NT2/D1 (cell line): Measurements from ENCODE around the gene MARCKSL1.

ENCODE experiments used
- SUZ12 ChIP-seq: IDR thresholded peaks from 2 replicates; pipeline ENCODE4 v1.6.1; 2011; ENCODE audit not compliant: insufficient read length, insufficient read depth; ENCODE audit errors: extremely low read depth
- YY1 ChIP-seq: IDR thresholded peaks from 2 replicates; pipeline ENCODE4 v1.6.1; 2011; ENCODE audit not compliant: insufficient read length, insufficient read depth
- ZNF274 ChIP-seq: IDR thresholded peaks from 2 replicates; pipeline ENCODE4 v1.6.1; 2011; ENCODE audit warnings: mild to moderate bottlenecking, low read depth, low read length

DNA sequence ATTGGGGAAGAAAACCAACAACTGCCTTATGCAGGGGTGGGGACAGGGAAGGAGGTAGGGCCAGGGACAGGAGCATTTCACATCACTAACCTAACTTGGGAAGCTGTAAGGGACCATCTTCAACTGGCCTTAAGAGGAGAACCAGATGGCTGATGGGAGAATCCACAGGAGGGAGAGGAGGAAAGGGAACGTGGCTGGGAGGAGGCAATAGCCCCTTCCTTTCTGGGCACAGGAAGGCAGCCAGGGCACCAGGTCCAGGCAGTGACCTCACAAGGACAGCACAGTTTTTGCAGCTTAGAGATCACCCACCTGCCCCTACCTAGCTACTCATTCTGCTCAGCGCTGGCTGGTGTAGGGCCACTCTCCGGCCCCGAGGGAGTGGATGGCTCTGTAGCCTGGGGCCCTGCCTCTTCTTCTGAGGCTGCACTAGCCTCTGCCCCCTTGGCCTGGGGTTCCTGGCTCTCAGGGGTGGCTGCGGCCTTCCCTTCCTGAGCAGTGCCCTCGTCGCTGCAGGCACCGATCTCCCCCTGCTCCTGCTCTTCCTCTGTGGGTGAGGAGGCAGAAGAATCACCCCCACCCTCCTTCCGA is 1.7 kb downstream of the MARCKSL1 start:
- no peak for TF ChIP-seq SUZ12
- no peak for TF ChIP-seq ZNF274
- no peak for TF ChIP-seq YY1
